Panc1 (cell line): ENCODE results near the gene CAP1. TPM values are rescaled to one million over a fixed set of nuclear protein-coding genes. Genes with fewer than 3 reads are reported as not detected.

ENCODE experiments used
- ATAC-seq: fragments of 200-7000 bp; cut with Tn5 transposase; 2 replicates; pipeline ENCODE4 v1.9.1; 2020; ENCODE audit warnings: mild to moderate bottlenecking, moderate library complexity
- BruUV-seq: library from RNA; stranded (reverse); fragments of 400-500 nt; replicated peaks from 2 replicates; lab custom pipeline; 2021; lab: Mats Ljungman, UMichigan
- CTCF ChIA-PET: fragments of 300-600 bp; sonication (Branson Sonifier 250); formaldehyde crosslinking; loops from one replicate; lab custom pipeline; 2022; ENCODE audit warnings: antibody characterized with exemption; lab: Charles Lee
- POLR2A ChIA-PET: fragments of 300-600 bp; sonication (Branson Sonifier 250); formaldehyde crosslinking; loops from one replicate; lab custom pipeline; 2022; ENCODE audit warnings: antibody characterized with exemption; lab: Charles Lee
- DNase-seq: peaks from one replicate; pipeline ENCODE4 v3.0.0-alpha.2; 2010; ENCODE audit warnings: low read depth, low spot score
- H3K27ac ChIP-seq: 2 replicates; pipeline ENCODE4 v1.5.1; 2011; ENCODE audit warnings: mild to moderate bottlenecking, low read length, inconsistent platforms
- H3K27me3 ChIP-seq: fragments of 200-500 bp; sonication (Bioruptor generic); 2 replicates; pipeline ENCODE4 v1.6.0; 2014; ENCODE audit warnings: low read length, inconsistent platforms; ENCODE audit not compliant: control insufficient read depth, insufficient read depth
- H3K36me3 ChIP-seq: fragments of 200-500 bp; sonication (Bioruptor generic); 2 replicates; pipeline ENCODE4 v1.5.1; 2014; ENCODE audit warnings: inconsistent platforms, mild to moderate bottlenecking, low read length, moderate library complexity; ENCODE audit not compliant: control insufficient read depth, insufficient read depth
- H3K4me1 ChIP-seq: 2 replicates; pipeline ENCODE4 v1.5.1; 2011; ENCODE audit warnings: inconsistent platforms, mild to moderate bottlenecking, low read length, moderate library complexity; ENCODE audit not compliant: control insufficient read depth, insufficient read depth
- H3K4me3 ChIP-seq, 2 experiments: 2 replicates each; pipeline ENCODE4 v1.5.1; 2011 to 2012; ENCODE audit warnings: low read depth in 2 of 2, low read length in 2 of 2, mild to moderate bottlenecking in 2 of 2, inconsistent platforms in 1 of 2, moderate library complexity in 1 of 2
- H3K9me3 ChIP-seq: fragments of 200-500 bp; sonication (Bioruptor generic); 2 replicates; pipeline ENCODE4 v1.5.1; 2014; ENCODE audit warnings: low read depth, mild to moderate bottlenecking, inconsistent platforms, low read length, moderate library complexity; ENCODE audit not compliant: control insufficient read depth, insufficient read depth
- POLR2AphosphoS5 ChIP-seq: IDR thresholded peaks from 2 replicates; pipeline ENCODE4 v1.6.1; 2012; ENCODE audit warnings: mild to moderate bottlenecking, low read depth, low read length, moderate library complexity
- SIN3A ChIP-seq: IDR thresholded peaks from 2 replicates; pipeline ENCODE4 v1.6.1; 2012; ENCODE audit warnings: low read depth, mild to moderate bottlenecking, low read length, moderate library complexity, borderline replicate concordance; ENCODE audit not compliant: insufficient read depth
- TCF7L2 ChIP-seq: IDR thresholded peaks from 2 replicates; pipeline ENCODE4 v1.6.1; 2011; ENCODE audit warnings: mild to moderate bottlenecking, low read depth, low read length, inconsistent platforms
- in situ Hi-C: cut with HindIII; loops from 2 replicates; pipeline ENCODE4 v1.10.0; 2016; ENCODE audit warnings: low sequenced_read_pairs, low pct_unique_long_range_greater_than_20kb
- intact Hi-C: fragments of 100-400 bp; cut with micrococcal nuclease; formaldehyde crosslinking; loops from one replicate; pipeline ENCODE4 v1.10.0; 2022; ENCODE audit not compliant: unreplicated experiment
- total RNA-seq: library from RNA; stranded (reverse); gene quantifications from one replicate; pipeline ENCODE4 v1.2.1, GENCODE V29; 2021; ENCODE audit not compliant: unreplicated experiment
- TF ChIP-seq, protein P1 (sequence below): fragments of 450-650 bp; IDR thresholded peaks from 2 replicates; pipeline ENCODE4 v1.5.1; 2017; ENCODE audit warnings: mild to moderate bottlenecking
- TF ChIP-seq, protein P2 (sequence below), 2 experiments: IDR thresholded peaks; 2 replicates each; pipeline ENCODE4 v1.6.1; 2011 to 2012; ENCODE audit warnings: low read depth in 2 of 2, control low read depth in 1 of 2, low read length in 1 of 2, mild to moderate bottlenecking in 1 of 2, moderate library complexity in 1 of 2; ENCODE audit not compliant: insufficient read depth in 1 of 2

CAP1 gene
- total RNA-seq, 1 experiment from 2014 or later, result 463 TPM

DNA sequence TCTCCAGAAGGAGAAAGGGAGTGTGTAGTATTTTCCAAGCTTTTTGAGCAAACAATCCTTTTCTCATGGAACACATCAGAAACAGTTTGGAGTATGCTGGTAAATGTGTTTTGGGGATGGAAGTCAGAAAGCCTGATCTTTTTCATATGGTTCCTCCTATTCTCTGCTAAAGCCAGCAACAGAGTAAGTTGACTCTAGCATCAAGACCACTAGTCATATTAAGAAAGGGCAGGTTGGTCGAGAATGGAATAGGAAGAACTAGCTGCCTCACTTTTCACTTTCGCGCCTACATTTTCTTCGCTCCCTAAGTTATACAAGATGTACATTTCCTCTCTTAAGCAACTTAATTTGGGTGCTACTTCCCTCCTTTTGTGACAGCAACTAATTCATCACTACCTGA lies 32.5 kb downstream of the CAP1 start:
- Histone ChIP-seq H3K27me3 (no peaks in the 10 kb centered on the region), H3K27ac (no peak overlapping the region), H3K4me1 (no peaks in the 10 kb centered on the region), H3K36me3 (peaks cover 34% of the 10 kb centered on the region), H3K9me3 (no peaks in the 10 kb centered on the region), H3K4me3 (no peak overlapping the region)
- POLR2A ChIA-PET, result no interaction called here
- no peak for DNase-seq
- in situ Hi-C loops, result no loop called here
- intact Hi-C loops, result no loop called here
- TSS peak; percentile 96 for BruUV-seq
- no peak for ATAC-seq
- TF ChIP-seq POLR2AphosphoS5 (no peak), TCF7L2 (no peak), SIN3A (no peak)
- TF ChIP-seq, protein P1, sequence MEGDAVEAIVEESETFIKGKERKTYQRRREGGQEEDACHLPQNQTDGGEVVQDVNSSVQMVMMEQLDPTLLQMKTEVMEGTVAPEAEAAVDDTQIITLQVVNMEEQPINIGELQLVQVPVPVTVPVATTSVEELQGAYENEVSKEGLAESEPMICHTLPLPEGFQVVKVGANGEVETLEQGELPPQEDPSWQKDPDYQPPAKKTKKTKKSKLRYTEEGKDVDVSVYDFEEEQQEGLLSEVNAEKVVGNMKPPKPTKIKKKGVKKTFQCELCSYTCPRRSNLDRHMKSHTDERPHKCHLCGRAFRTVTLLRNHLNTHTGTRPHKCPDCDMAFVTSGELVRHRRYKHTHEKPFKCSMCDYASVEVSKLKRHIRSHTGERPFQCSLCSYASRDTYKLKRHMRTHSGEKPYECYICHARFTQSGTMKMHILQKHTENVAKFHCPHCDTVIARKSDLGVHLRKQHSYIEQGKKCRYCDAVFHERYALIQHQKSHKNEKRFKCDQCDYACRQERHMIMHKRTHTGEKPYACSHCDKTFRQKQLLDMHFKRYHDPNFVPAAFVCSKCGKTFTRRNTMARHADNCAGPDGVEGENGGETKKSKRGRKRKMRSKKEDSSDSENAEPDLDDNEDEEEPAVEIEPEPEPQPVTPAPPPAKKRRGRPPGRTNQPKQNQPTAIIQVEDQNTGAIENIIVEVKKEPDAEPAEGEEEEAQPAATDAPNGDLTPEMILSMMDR, result no peak
- TF ChIP-seq, protein P2, sequence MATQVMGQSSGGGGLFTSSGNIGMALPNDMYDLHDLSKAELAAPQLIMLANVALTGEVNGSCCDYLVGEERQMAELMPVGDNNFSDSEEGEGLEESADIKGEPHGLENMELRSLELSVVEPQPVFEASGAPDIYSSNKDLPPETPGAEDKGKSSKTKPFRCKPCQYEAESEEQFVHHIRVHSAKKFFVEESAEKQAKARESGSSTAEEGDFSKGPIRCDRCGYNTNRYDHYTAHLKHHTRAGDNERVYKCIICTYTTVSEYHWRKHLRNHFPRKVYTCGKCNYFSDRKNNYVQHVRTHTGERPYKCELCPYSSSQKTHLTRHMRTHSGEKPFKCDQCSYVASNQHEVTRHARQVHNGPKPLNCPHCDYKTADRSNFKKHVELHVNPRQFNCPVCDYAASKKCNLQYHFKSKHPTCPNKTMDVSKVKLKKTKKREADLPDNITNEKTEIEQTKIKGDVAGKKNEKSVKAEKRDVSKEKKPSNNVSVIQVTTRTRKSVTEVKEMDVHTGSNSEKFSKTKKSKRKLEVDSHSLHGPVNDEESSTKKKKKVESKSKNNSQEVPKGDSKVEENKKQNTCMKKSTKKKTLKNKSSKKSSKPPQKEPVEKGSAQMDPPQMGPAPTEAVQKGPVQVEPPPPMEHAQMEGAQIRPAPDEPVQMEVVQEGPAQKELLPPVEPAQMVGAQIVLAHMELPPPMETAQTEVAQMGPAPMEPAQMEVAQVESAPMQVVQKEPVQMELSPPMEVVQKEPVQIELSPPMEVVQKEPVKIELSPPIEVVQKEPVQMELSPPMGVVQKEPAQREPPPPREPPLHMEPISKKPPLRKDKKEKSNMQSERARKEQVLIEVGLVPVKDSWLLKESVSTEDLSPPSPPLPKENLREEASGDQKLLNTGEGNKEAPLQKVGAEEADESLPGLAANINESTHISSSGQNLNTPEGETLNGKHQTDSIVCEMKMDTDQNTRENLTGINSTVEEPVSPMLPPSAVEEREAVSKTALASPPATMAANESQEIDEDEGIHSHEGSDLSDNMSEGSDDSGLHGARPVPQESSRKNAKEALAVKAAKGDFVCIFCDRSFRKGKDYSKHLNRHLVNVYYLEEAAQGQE (IDR thresholded peaks at IDR 0.05; ENCODE audit: insufficient read depth in 1 of 2, low read depth in 2 of 2, low read length in 1 of 2), result no peak
- CTCF ChIA-PET, result no interaction called here

DNA sequence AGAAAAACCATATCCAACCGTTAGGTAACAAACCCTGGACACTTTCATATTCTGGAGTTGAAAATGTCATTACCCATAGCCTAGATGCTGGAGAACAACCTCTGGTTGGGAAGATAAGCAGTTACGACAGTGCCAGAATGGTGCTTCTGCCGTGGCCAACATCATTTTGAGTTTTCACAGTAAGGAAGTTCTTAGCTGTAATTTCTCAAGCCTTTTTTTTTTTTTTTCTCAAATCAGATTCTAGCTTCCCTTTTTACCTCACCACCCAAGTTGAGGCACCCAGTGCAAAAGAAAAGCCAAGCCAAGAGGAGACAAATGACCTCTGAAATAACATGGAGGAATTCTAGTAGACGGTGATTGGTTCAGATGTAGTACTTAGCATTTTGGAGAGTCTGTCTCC lies 34.7 kb downstream of the CAP1 start:
- no TSS peak for BruUV-seq
- H3K36me3 ChIP-seq, result peaks cover 22% of the 10 kb centered on the region

More for the DNA sequence above, 34.7 kb downstream of the CAP1 start:
- no peak overlapping the region for H3K27ac ChIP-seq
- TF ChIP-seq, protein P1, result no peak
- TF ChIP-seq TCF7L2 (no peak), SIN3A (no peak), POLR2AphosphoS5 (no peak)
- TF ChIP-seq, protein P2 (IDR thresholded peaks at IDR 0.05; ENCODE audit: insufficient read depth in 1 of 2, low read depth in 2 of 2, low read length in 1 of 2), result no peak
- no peaks in the 10 kb centered on the region for H3K27me3 ChIP-seq
- CTCF ChIA-PET, result interaction anchor here (0.6 to 1.1 kb wide), 3 partner anchors 69 to 207 kb away, joined by 3 to 6 read pairs (median 4); no protein-coding TSS in a partner anchor
- no peak for ATAC-seq
- no peaks in the 10 kb centered on the region for H3K4me1 ChIP-seq
- POLR2A ChIA-PET, result interaction anchor here (0.6 kb wide), 1 partner anchor 65 kb away, joined by 7 read pairs; no protein-coding TSS in a partner anchor
- no peak for DNase-seq
- intact Hi-C loops (loop anchor here (5.0 kb wide), 1 partner anchor 262 kb away; no protein-coding TSS in a partner anchor), in situ Hi-C loops (no loop called here)
- H3K4me3 ChIP-seq, result no peak overlapping the region
- no peaks in the 10 kb centered on the region for H3K9me3 ChIP-seq
